Esophagus muscularis mucosa (tissue), 4 donors: Measurements from ENCODE around the gene SLC17A7.

Experiments used
- CTCF ChIP-seq, 3 experiments: fragments of 200-600 bp in 2 of 3; fragments of 450-650 bp in 1 of 3; sonication (generic) in 2 of 3; IDR thresholded peaks; one replicate each; pipeline ENCODE4 v1.5.1; 2017 to 2019; ENCODE audit warnings: antibody characterized with exemption in 3 of 3, mild to moderate bottlenecking in 2 of 3, moderate library complexity in 1 of 3
- EP300 ChIP-seq: sonication (generic); formaldehyde crosslinking; IDR thresholded peaks from one replicate; pipeline ENCODE4 v1.6.1; 2017; ENCODE audit warnings: antibody characterized with exemption
- POLR2A ChIP-seq: fragments of 450-650 bp; IDR thresholded peaks from one replicate; pipeline ENCODE4 v1.6.1; 2017; ENCODE audit warnings: antibody characterized with exemption, moderate library complexity, mild to moderate bottlenecking, low read depth
- POLR2AphosphoS5 ChIP-seq, 2 donors: sonication (generic); formaldehyde crosslinking; IDR thresholded peaks; one replicate each; pipeline ENCODE4 v1.6.1; 2017; ENCODE audit warnings: antibody characterized with exemption in 2 of 2

DNA sequence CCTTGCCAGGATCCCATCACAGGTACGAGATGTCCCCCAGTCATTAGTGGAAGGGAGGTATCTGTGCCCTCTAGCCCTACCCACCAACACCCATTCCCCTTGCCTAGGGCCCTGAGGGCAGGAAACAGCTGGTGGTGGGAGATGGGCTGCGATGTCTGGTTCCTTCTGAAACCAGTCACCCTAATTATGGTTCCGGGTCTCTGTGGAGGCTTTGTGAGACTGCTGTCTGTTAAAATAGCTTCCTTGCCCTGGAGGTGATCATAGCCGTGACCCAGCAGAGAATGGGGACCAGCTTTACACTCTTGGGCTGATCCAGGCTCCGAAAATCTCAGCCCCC lies 17.2 kb upstream of the SLC17A7 start:
- TF ChIP-seq EP300 (no peak), CTCF (IDR thresholded peaks at IDR 0.05) (no peak), POLR2A (no peak), POLR2AphosphoS5 (IDR thresholded peaks at IDR 0.05) (no peak)
